ENCODE measurements around the gene CHD2. TPM values are rescaled to one million over a fixed set of nuclear protein-coding genes. Genes with fewer than 3 reads are reported as not detected.

CHD2 gene
- total RNA-seq, 1 donor = 76.7 TPM

GRCh38 chr15:92884436-92885223 is 15.5 kb upstream of the CHD2 start:
- no peak for DNase-seq (ENCODE audit: low read depth in 2 of 3, low spot score in 2 of 3)

GRCh38 chr15:92885224-92886041 is 14.7 kb upstream of the CHD2 start:
- no peak for DNase-seq (ENCODE audit: low read depth in 2 of 3, low spot score in 2 of 3)

GRCh38 chr15:92886042-92886537 is 14.0 kb upstream of the CHD2 start:
- no peak for DNase-seq (ENCODE audit: low read depth in 2 of 3, low spot score in 2 of 3)

- no peak for DNase-seq (ENCODE audit: low read depth in 2 of 3, low spot score in 2 of 3)
These were observed 13.3 kb upstream of the CHD2 start for GRCh38 chr15:92886815-92887214.

GRCh38 chr15:92887869-92888268 is 12.3 kb upstream of the CHD2 start:
- no peak for DNase-seq (ENCODE audit: low read depth in 2 of 3, low spot score in 2 of 3)

GRCh38 chr15:92889390-92890107 is 10.6 kb upstream of the CHD2 start:
- DNase-seq (ENCODE audit: low read depth in 2 of 3, low spot score in 2 of 3) = no peak

- no peak for DNase-seq (ENCODE audit: low read depth in 2 of 3, low spot score in 2 of 3)
These were observed 8.5 kb upstream of the CHD2 start for GRCh38 chr15:92891533-92892200.

- no peak for DNase-seq (ENCODE audit: low read depth in 2 of 3, low spot score in 2 of 3)
These were observed 7.9 kb upstream of the CHD2 start for GRCh38 chr15:92892201-92892555.

- DNase-seq (ENCODE audit: low read depth in 2 of 3, low spot score in 2 of 3) = no peak
These were observed 6.9 kb upstream of the CHD2 start for GRCh38 chr15:92893200-92893599.

GRCh38 chr15:92896561-92896960 is 3.6 kb upstream of the CHD2 start:
- DNase-seq (ENCODE audit: low read depth in 2 of 3, low spot score in 2 of 3) = no peak

- DNase-seq (ENCODE audit: low read depth in 2 of 3, low spot score in 2 of 3) = no peak
These were observed 2.5 kb upstream of the CHD2 start for GRCh38 chr15:92897620-92898019.

GRCh38 chr15:92898988-92899582 is 1.0 kb upstream of the CHD2 start:
- no peak for DNase-seq (ENCODE audit: low read depth in 2 of 3, low spot score in 2 of 3)

GRCh38 chr15:92899601-92899947 is 550 bp upstream of the CHD2 start:
- DNase-seq (ENCODE audit: low read depth in 2 of 3, low spot score in 2 of 3) = no peak

- no peak for DNase-seq (ENCODE audit: low read depth in 2 of 3, low spot score in 2 of 3)
These were observed 577 bp downstream of the CHD2 start for GRCh38 chr15:92900731-92901071.

GRCh38 chr15:92901072-92901761 is 1.1 kb downstream of the CHD2 start:
- no peak for DNase-seq (ENCODE audit: low read depth in 2 of 3, low spot score in 2 of 3)

GRCh38 chr15:92901995-92902394 is 1.9 kb downstream of the CHD2 start:
- no peak for DNase-seq (ENCODE audit: low read depth in 2 of 3, low spot score in 2 of 3)

- DNase-seq (ENCODE audit: low read depth in 2 of 3, low spot score in 2 of 3) = peak in 1 of 3 donors; percentile 29
These were observed 2.8 kb downstream of the CHD2 start for GRCh38 chr15:92902737-92903593.

GRCh38 chr15:92903631-92903965 is 3.5 kb downstream of the CHD2 start:
- DNase-seq (ENCODE audit: low read depth in 2 of 3, low spot score in 2 of 3) = no peak
